ENCODE measurements around the gene SEMA3F.
"Not testable (repeated sequence)": the region's sequence is repeated elsewhere in the genome, so short reads cannot be mapped to it uniquely, and the experiment has no call there.

The SEMA3F gene

GRCh38 chr3:50212502-50212901 is 57.4 kb downstream of the SEMA3F start:
- no peak for DNase-seq

DNA sequence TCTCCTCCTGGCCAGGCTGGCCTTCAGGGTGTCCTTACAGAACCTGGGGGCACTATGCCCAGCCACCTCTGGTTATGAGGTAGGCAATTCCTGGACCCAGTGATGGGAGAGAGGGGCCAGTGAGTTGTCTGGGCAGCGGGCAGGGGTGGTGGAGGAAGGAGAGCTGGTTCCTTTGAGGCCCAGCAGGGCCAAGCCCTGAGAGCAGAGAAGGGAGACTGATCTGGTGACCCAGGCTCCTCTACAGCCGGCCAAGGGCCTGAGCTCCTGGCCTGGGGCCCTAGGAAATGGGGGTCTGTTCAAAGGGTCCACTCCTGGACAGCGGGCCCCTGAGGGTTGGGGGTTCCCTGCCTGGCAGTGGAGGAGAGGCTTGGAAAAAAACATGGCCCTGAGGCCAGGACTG is 57.8 kb downstream of the SEMA3F start:
- DNase-seq = no peak

DNA sequence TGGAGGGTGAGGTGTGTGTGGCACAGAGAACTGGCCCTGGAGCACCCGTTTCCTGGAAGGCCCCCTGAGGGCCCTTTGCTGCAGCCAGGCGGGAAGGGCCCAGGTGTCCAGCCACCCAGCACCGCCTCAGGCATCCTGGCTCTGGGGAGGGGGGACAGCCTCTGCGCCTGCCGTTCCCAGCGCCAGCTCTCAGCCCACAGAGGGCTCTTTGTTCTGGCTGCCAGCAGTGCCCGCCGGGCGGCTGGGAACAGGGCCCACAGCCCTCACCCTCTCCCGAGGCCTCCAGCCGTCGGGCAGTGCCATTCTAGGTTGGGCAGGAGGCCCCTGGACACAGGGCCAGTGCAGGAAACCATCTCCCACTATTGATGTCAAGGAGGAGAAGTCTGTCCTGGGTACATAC is 58.2 kb downstream of the SEMA3F start:
- DNase-seq = no peak

DNA sequence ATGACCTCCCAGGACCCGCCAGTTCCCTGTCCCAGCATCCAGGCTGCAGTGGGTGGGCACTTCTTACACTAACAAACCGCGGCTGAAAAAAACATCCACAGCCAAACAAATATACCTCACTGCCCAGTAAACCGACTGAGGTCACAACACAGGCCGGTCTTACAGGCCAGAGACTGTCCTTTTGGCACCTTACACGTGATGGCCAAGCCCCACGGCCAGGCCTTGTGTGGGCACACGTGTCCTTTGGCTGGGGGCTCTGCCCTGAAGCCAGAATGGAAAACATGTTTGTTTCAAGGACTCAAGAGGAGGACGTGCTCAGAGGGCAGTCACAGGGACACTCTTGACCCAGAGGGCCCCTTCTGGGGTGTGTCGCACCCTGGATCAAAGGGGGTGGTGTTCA is 59.7 kb downstream of the SEMA3F start:
- DNase-seq = no peak

- DNase-seq = no peak
These were observed 60.4 kb downstream of the SEMA3F start for GRCh38 chr3:50215529-50215928.

DNA sequence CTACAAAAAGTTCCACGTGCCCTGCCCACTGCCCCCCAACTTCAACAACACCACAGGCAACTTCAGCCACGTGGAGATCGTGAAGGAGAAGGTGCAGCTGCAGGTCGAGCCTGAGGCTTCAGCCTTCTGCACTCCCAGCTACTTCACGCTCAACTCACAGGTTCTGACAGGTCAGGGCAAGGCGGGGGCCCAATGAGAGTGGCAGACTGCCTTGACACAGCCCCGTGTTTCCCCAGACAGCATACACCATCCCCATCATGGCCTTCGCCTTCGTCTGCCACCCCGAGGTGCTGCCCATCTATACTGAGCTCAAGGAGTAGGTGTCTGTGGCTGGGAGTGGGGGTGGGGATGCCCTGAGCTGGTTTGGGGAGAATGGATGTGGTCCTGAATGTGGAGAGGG is 62.6 kb downstream of the SEMA3F start:
- DNase-seq = no peak

GRCh38 chr3:50218448-50218847 is 63.3 kb downstream of the SEMA3F start:
- no peak for DNase-seq

DNA sequence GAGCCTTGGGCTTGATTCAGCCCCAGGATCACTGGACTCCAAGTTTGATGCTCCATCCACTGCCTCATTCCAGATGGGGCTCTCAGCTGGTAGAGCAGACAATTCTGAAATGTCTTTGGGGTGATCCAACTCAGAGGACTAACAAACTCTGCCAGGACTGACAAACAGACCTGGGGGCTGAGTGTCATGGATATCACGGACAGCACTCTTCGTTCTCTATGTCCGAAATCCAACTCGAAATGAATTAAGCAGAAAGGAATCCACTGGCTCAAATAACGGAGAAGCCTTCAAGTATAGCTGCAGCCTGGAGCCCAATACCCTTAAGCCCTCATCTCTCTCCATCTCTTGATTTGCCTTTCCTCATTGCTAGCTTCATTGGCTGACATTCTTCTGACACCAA is 64.2 kb downstream of the SEMA3F start:
- DNase-seq = no peak

DNA sequence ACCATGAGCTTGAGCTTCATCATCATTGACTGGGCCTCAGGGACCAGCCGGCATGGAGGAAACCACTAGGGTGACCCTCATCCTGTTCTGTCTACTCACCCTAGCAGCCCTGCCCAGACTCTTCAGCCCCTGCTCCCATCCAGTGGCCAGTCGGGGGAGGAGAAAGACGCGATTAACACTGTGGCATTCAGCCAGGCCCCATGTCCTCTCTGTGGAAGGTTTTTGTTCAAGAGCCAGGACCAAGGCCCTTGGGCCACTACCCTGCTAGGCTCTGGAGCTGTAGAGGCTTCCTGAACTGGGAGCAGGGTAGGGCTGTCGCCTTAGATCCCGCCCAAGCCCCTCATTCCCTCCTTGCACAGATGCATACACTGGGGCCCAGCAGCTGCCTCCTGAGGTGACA is 65.0 kb downstream of the SEMA3F start:
- DNase-seq = no peak

GRCh38 chr3:50221051-50221410 is 65.9 kb downstream of the SEMA3F start:
- no peak for DNase-seq

DNA sequence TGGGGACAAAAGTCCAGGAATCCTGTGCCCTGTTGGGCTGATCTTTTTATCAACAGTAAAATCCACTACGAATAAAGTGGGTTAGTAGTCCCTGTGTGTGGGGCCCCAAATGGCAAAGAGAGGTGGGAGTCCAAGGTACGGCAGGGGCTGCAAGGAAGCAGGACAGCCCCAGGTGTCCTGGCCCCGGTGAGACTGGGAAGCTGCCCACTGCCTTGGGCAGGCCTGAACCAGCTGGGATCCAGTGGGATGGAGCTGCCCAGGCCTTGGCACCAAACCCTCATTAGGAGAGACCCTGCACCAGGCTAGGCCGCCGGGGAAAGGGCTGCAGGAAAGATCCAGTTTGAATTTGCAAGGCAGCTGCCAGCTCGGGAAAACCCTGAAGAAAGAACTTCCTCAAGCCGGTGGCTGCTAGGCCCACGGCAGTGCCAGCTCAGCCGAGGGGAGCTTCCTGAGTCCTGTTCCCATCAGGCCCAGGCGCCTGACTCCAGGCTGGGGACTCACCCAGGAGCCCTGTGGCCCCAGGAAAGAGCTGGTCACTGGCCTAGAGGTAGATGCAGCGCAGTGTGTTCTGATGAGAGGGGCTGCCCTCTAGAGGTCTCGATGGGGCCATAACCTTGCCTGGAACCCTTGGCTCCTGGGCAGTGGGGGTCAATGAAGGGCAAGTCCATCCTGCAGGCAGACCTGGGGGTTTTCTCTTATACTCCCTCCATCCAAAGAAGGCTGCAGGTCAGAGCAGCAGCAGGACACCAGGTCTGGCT is 66.5 kb downstream of the SEMA3F start:
- peak in 1 of 2 donors; percentile 24 for DNase-seq

DNA sequence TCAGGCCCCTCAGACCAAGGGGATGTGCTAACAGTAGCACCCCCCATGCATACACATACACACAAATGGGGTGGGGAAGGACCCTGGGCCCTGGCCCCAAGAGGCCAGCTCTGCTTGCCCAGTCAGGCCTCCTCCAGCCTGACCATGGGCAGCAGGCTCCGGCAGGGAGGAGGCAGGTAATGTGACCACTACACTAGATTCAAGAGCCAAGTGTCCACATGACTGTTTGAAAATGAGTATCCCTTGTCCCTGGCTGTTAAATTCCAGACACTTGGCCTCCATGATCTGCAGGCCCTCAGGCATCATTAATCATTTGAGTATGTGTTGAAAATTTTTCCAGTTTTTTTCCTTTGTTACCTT is 67.0 kb downstream of the SEMA3F start:
- DNase-seq = no peak

- DNase-seq = no peak
These were observed 69.5 kb downstream of the SEMA3F start for GRCh38 chr3:50224639-50225038.

DNA sequence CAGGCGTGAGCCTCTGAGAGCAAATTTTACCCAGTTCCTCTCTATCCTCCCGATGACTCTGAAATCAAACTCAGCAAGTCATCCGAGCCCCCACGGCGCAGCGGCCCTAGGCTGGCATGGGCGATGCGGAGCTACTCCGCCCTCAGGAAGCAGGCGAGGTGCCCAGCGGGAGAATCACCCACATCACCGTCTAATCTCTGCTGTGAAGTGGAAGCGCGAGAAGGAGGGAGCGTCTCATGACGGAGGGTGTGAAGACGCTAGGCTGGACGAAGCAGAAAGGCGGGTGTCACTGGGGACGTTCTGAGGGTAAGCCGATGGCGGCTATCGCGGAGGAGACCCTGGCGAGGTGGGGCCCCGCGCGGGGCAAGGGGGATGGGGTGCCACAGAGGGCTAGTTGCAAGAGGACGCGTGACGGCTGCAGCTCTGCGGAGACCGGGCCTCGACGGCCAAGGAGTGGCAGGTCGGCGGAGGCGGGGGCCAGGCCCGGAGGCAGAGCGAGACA is 71.8 kb downstream of the SEMA3F start:
- DNase-seq = peak in 1 of 2 donors; percentile 24

GRCh38 chr3:50227390-50228183 is 72.5 kb downstream of the SEMA3F start:
- DNase-seq = peak; percentile 87 to 90

GRCh38 chr3:50228184-50228763 is 73.2 kb downstream of the SEMA3F start:
- not testable (repeated sequence) for DNase-seq

- no peak for DNase-seq
These were observed 74.4 kb downstream of the SEMA3F start for GRCh38 chr3:50229490-50229889.

- peak; percentile 63 to 78 for DNase-seq
These were observed 75.1 kb downstream of the SEMA3F start for GRCh38 chr3:50230104-50230793.

- DNase-seq = no peak
These were observed 75.6 kb downstream of the SEMA3F start for GRCh38 chr3:50230794-50231125.

- no peak for DNase-seq
These were observed 76.5 kb downstream of the SEMA3F start for GRCh38 chr3:50231581-50231980.

DNA sequence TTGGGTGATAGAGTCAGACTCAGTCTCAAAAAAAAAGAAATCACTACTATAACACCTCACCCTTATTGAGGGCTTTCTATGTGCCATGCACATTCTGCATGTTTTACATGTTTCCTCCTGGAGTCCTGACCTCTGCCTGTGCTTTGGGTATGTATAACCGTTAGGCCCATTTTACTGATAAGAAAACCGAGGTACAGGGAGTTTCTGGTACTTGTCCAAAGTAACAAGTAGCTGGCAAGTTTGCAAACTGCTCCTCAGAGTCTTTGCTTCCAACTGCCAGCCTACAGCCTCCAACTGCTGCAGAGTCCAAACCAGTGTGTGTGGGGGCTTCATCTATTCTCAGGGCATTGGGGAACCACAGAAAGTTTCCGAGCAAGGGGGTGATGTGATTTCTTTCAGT is 77.2 kb downstream of the SEMA3F start:
- no peak for DNase-seq

- no peak for DNase-seq
These were observed 78.1 kb downstream of the SEMA3F start for GRCh38 chr3:50233176-50233575.

All from inflammatory macrophage (primary cell).